HG03521 (cell line): ENCODE measurements around the gene SCGB1C2.
"Not testable (repeated sequence)": the region's sequence is repeated elsewhere in the genome, so short reads cannot be mapped to it uniquely, and the experiment has no call there.

Source experiments
- ATAC-seq: cut with Tn5 transposase; IDR thresholded peaks from one replicate; pipeline ENCODE4 v1.9.1; 2021; ENCODE audit warnings: mild to moderate bottlenecking, moderate library complexity; ENCODE audit not compliant: unreplicated experiment

SCGB1C2 gene

GRCh38 chr17:137166-137807 lies at the start of gene SCGB1C2:
TSS of gene SCGB1C2 (plus strand) at chr17:137569. CDS start at chr17:137591, 22 bp downstream.
- not testable (repeated sequence) for ATAC-seq

GRCh38 chr17:113111-113510 lies 24.3 kb upstream of the SCGB1C2 start:
- ATAC-seq, result not testable (repeated sequence)

DNA sequence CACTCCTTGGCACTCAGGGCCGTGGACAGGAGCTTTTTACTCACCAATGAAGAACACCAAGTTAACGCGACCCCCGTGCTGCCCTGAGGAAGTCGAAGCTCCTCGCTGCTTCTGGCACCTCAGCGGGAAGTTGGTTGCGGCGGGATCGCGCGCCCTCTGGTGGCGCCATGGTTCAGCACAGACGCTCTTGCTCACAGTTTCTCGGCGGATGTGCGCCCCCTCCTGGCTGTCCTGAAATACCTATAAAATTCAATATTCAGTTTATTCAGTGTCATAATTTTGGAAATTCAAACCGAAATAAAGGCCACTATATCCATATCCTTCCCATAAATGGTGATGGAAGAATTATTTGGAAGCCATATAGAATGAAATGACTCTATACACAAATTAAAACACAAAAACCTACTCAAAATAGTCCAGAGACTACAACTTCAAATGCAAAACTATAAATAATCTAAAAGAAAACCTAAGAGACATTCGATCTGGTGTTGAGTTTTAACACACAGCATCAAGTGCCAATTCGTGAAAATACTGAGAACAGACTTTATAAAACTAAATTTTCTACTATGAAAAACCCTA lies 18.9 kb upstream of the SCGB1C2 start:
- ATAC-seq, result not testable (repeated sequence)

- not testable (repeated sequence) for ATAC-seq
Measured at GRCh38 chr17:133932-134331, 3.4 kb upstream of the SCGB1C2 start.

- peak; percentile 89 for ATAC-seq
Measured at GRCh38 chr17:134332-134785, 3.0 kb upstream of the SCGB1C2 start.

- not testable (repeated sequence) for ATAC-seq
Measured at GRCh38 chr17:135022-135421, 2.3 kb upstream of the SCGB1C2 start.

GRCh38 chr17:135895-136294 lies 1.5 kb upstream of the SCGB1C2 start:
- ATAC-seq, result not testable (repeated sequence)

DNA sequence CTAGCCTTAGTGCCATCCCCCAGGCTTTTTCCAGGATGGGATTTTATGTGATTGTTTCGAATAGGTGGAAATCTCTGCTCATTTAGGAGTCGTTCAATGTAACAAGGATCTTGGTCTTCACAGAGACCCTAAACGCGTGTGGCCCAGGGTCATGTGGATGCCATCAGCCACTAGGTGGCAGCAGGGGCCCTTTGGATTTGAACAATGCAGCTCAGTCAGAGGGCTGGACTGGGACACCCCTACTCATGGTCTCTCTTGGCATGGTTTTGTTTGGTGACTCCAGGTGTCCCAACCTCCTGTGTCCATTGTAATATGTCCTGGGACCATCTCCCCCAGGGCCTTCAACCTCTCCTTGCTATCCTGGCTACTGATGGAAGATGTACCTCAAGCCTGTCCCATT lies 838 bp upstream of the SCGB1C2 start:
- peak; percentile 32 for ATAC-seq

DNA sequence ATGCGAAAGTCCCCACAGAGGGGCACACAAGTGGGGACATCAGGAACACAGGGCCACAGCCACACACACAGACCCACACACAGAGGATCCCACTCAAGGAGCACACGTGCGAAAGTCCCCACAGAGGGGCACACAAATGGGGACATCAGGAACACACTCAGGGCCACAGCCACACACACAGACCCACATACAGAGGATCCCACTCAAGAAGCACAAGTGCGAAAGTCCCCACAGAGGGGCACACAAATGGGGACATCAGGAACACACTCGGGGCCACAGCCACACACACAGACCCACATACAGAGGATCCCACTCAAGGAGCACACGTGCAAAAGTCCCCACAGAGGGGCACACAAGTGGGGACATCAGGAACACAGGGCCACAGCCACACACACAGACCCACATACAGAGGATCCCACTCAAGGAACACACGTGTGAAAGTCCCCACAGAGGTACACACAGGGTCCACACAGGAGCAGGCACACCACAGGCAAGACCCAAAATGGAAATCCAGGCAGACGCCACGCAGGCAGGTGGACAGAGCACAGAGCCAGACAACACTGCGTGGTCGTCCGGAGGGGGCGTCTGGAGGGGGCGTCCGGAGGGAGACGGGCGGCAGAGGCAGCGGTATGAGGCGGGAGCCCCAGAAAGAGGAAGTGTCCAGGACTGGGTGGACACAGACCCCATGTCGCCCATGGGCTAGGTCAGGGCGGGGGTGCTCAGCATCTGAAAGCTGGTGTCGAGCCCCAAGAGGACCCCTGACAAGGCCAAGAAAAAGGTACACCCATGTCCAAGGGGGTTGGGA lies 2.2 kb downstream of the SCGB1C2 start:
- not testable (repeated sequence) for ATAC-seq

GRCh38 chr17:142102-142661 lies 4.8 kb downstream of the SCGB1C2 start:
- ATAC-seq, result no peak

- ATAC-seq, result no peak
Measured at GRCh38 chr17:142876-143784, 5.8 kb downstream of the SCGB1C2 start.

GRCh38 chr17:143785-144281 lies 6.5 kb downstream of the SCGB1C2 start:
- ATAC-seq, result no peak

GRCh38 chr17:144936-145670 lies 7.7 kb downstream of the SCGB1C2 start:
- no peak for ATAC-seq

- ATAC-seq, result no peak
Measured at GRCh38 chr17:145671-146541, 8.5 kb downstream of the SCGB1C2 start.

- ATAC-seq, result no peak
Measured at GRCh38 chr17:146546-146945, 9.2 kb downstream of the SCGB1C2 start.

- ATAC-seq, result no peak
Measured at GRCh38 chr17:146983-147761, 9.8 kb downstream of the SCGB1C2 start.

DNA sequence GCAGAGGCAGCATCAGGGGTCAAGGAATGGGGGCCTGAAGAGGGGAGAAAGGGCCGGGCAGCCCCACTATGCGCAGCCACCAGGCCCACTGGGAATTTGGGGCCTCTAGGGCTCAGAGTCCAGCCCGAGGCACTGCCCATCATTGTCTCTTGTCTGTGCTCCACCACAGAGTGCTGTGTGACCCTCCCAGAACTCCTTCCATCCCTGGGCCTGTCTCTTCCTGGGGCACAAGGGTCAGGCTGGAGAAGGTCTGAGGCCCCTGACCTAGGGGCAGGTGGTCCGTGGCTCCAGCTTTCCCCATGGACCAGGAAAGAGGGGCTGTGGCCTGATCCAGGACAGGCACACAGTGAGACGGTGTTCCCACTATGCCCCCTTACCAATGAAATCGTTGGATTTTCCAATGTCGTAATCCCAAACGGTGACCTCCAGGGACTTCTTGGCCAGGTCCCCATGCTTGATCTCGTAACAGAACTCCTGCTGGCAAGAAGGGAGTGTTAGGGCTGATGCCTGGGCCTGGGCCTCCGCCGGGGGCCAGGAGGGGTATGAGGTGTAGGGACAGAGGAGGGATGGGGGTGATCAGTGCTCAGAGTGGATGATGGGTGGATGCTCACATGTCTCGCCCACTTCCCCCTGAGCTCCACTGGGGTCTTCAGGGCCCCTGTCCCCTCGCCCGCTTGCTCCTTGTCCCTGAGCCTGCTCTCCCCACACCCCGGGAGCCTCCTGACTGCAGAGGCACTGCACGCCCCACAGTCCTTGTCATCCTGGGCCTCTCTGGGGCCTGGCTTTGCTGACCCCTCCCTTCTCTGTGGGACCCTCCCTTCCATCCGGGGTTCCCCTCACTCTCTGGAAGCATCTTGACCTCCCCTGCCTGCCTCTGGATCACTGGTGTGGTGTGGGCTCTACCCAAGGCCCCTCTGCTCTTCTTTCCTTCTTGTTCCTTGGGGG lies 10.7 kb downstream of the SCGB1C2 start:
- no peak for ATAC-seq
